ENCODE measurements around the gene PPP2R3B.

PPP2R3B gene

DNA sequence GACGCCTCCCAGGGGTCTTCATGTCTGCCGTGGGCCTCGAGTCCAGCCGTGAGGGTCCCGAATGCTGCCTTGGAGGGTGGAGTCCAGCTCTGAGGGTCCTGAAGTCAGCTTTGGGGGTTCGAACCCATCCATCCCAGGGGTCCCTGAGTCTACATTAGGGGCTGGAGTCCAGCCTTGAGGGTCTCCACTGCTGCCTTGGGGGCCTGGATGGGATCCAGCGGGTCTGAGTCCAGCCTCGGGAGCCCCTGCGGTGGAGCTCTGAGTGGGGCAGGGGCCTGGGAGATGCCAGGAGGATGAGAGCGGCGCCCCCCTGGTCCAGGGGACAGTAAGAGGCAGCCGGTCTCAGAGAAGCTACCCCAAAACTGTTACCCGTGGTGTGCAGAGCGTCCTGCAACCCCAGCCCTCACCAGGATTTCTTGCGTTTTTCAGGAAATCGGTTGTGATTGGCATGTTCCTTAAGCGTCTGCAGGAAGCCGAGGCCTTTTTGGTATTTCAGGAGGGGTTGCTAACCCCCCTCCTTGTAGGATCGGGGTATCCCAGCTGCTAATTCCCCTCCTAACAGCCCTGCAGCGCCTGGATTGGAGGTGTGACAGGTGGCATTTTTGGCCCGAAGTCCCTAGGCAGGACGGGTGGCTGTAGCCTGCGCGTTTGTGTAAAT, 66.5 kb downstream of the PPP2R3B start:
- H3K27me3 ChIP-seq (ENCODE audit: low read depth, low read length), result no peaks in the 10 kb centered on the region
- no peaks in the 10 kb centered on the region for H3K9me3 ChIP-seq (ENCODE audit: control insufficient read depth in 1 of 2, low read length in 2 of 2)
- H3K4me1 ChIP-seq (ENCODE audit: control insufficient read depth in 1 of 2, insufficient read depth in 2 of 2, low read length in 2 of 2), result peaks cover 5 to 20% of the 10 kb centered on the region in 2 donors
- H3K27ac ChIP-seq (ENCODE audit: low read length), result no peak overlapping the region
- H3K4me3 ChIP-seq (ENCODE audit: low read depth in 1 of 2, low read length in 2 of 2), result peak overlapping the region; percentile 63 to 85
- peaks cover 0 to 10% of the 10 kb centered on the region in 2 donors for H3K36me3 ChIP-seq (ENCODE audit: control insufficient read depth in 1 of 2, insufficient read depth in 2 of 2, low read length in 2 of 2)

DNA sequence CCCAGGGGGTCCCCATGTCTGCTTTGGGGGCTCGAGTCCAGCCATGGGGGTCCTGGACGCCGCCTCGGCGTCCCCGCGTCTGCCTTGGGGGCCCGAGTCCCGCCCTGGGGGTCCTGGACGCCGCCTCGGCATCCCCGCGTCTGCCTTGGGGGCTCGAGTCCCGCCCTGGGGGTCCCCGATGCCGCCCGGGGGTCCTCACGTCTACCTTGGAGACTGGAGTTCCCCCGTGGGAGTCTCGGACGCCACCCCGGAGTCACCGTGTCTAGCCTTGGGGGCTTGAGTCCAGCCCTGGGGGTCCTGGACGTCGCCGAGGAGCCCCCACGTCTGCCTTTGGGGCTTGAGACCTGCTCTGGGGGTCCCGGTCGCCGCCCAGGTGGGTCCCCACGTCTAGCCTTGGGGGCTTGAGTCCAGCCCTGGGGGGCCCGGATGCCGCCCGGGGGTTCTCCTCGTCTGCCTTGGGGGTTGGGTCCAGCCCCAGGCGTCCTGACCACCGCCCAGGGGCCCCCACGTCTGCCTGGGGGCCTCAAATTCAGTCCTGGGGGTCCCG, 67.1 kb downstream of the PPP2R3B start:
- Histone ChIP-seq H3K36me3 (ENCODE audit: control insufficient read depth in 1 of 2, insufficient read depth in 2 of 2, low read length in 2 of 2) (peaks cover 0 to 16% of the 10 kb centered on the region in 2 donors), H3K4me3 (ENCODE audit: low read depth in 1 of 2, low read length in 2 of 2) (peak overlapping the region; percentile 63 to 85), H3K9me3 (ENCODE audit: control insufficient read depth in 1 of 2, low read length in 2 of 2) (no peaks in the 10 kb centered on the region), H3K27me3 (ENCODE audit: low read depth, low read length) (no peaks in the 10 kb centered on the region), H3K27ac (ENCODE audit: low read length) (no peak overlapping the region), H3K4me1 (ENCODE audit: control insufficient read depth in 1 of 2, insufficient read depth in 2 of 2, low read length in 2 of 2) (peaks cover 5 to 20% of the 10 kb centered on the region in 2 donors)

DNA sequence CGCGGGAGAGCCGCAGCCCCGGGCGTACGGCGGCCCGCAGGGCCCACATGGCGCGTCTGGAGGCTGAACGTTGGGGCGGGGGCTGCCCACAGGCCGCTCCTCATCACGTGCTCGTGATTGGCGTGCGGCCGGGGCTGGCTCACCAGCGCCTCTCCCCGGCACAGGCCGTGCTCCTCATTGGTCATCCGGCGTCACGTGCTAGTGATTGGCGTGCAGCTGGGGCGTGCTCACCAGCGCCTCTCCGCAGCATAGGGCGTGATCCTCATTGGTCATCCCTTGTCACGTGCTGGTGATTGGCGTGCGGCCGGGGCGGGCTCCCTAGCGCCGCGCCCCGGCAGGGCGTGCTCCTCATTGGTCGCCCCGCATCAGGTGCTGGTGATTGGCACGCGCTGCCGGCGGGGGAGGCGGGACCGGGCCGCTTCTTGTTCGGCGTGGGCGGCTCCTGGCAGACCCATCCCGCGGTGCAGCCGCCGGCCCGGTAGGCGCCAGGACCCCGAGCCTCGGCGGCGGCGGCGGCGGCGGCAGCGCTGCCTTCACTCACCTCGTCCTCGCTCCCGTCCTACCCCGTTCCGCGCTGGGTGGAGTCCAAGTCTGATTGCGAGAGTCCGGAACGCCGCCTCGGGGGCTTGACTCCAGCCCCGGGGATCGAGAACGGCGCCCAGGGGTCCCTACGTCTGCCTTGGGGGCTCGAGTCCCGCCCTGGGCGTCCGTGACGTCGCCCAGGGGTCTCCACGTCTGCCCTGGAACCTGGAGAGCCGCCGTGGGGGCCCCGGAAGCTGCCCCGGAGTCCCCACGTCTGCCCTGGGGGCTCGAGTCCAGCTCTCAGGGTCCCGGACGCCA, 67.7 kb downstream of the PPP2R3B start, which contains the start of gene GTPBP6:
TSS of gene GTPBP6 (minus strand) at position 58 of the 840 bp plus-strand sequence. CDS start at position 49, 9 bp downstream.
- peak within 1 kb of the TSS; percentile 45 for H3K27ac ChIP-seq (ENCODE audit: low read length)
- peaks cover 5 to 20% of the 10 kb centered on the region in 2 donors for H3K4me1 ChIP-seq (ENCODE audit: control insufficient read depth in 1 of 2, insufficient read depth in 2 of 2, low read length in 2 of 2)
- H3K9me3 ChIP-seq (ENCODE audit: control insufficient read depth in 1 of 2, low read length in 2 of 2), result no peaks in the 10 kb centered on the region
- no peaks in the 10 kb centered on the region for H3K27me3 ChIP-seq (ENCODE audit: low read depth, low read length)
- peaks cover 0 to 21% of the 10 kb centered on the region in 2 donors for H3K36me3 ChIP-seq (ENCODE audit: control insufficient read depth in 1 of 2, insufficient read depth in 2 of 2, low read length in 2 of 2)
- peak within 1 kb of the TSS; percentile 63 to 85 for H3K4me3 ChIP-seq (ENCODE audit: low read depth in 1 of 2, low read length in 2 of 2)

DNA sequence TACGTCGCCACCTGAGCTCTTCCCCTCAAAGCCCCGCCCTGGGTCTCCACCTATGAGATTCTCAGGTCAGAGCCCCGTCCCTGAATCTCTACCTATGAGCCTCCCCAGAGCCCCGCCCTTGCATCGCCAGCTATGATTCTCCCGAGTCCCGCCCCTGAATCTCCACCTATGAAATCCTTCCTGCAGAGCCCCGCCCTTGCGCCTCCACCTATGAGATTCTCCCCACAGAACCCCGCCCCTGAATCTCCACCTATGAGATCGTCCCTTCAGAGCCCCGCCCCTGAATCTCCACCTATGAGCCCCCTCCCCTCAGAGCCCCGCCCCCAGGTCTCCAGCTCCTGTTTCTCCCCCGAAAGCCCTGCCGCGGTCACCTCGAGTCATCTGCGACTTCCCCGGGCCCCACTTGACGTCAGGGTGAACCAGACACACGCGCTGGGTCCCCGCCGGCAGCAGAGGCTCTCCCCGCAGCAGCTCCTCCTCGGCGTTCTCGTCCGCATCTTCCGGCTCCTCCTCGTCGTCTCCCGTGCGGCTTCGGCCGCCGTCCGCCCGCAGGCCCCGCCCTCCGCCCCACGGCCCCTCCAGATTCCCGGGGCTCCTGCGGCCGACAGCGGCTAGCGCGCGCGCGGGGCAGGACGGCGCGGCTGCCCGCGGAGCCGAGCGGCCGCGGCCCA, 68.5 kb downstream of the PPP2R3B start:
- peaks cover 0 to 29% of the 10 kb centered on the region in 2 donors for H3K36me3 ChIP-seq (ENCODE audit: control insufficient read depth in 1 of 2, insufficient read depth in 2 of 2, low read length in 2 of 2)
- H3K27ac ChIP-seq (ENCODE audit: low read length), result peak overlapping the region; percentile 45
- H3K4me1 ChIP-seq (ENCODE audit: control insufficient read depth in 1 of 2, insufficient read depth in 2 of 2, low read length in 2 of 2), result peaks cover 5 to 18% of the 10 kb centered on the region in 2 donors
- H3K9me3 ChIP-seq (ENCODE audit: control insufficient read depth in 1 of 2, low read length in 2 of 2), result no peaks in the 10 kb centered on the region
- H3K27me3 ChIP-seq (ENCODE audit: low read depth, low read length), result no peaks in the 10 kb centered on the region
- peak overlapping the region; percentile 50 to 69 for H3K4me3 ChIP-seq (ENCODE audit: low read depth in 1 of 2, low read length in 2 of 2)

DNA sequence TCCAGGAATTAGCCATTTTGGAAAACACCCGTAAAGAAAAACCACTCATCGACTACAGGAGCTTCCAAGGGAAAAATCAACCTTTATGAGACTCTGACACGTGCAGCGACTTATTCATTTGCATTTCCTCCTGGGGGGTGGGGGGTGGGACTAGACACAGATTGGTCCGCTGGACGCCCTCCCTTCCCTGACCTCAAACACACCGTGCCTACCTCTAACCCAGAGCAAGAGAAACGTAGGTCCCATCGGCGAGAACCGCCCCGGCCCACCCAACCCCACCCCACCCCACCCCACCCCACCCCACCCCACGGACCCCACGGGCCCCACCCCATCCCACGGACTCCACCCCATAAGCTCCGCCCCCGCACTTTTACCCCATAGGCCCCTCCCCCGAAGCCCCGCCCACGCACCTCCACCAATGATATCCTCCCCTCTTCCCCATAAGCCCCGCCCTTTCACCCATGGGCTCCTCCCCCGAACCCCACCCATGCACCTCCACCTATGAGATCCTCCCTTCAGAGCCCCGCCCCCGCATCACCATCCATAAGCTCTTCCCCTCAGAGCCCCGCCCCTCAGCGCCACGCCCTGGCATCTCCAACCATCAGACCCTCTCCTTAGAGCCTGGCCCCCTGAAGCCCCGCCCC, 69.2 kb downstream of the PPP2R3B start:
- H3K27me3 ChIP-seq (ENCODE audit: low read depth, low read length), result no peaks in the 10 kb centered on the region
- peaks cover 5 to 16% of the 10 kb centered on the region in 2 donors for H3K4me1 ChIP-seq (ENCODE audit: control insufficient read depth in 1 of 2, insufficient read depth in 2 of 2, low read length in 2 of 2)
- no peaks in the 10 kb centered on the region for H3K9me3 ChIP-seq (ENCODE audit: control insufficient read depth in 1 of 2, low read length in 2 of 2)
- H3K4me3 ChIP-seq (ENCODE audit: low read depth in 1 of 2, low read length in 2 of 2), result peak overlapping the region; percentile 50 to 69
- peaks cover under 1 to 35% of the 10 kb centered on the region in 2 donors for H3K36me3 ChIP-seq (ENCODE audit: control insufficient read depth in 1 of 2, insufficient read depth in 2 of 2, low read length in 2 of 2)
- no peak overlapping the region for H3K27ac ChIP-seq (ENCODE audit: low read length)

DNA sequence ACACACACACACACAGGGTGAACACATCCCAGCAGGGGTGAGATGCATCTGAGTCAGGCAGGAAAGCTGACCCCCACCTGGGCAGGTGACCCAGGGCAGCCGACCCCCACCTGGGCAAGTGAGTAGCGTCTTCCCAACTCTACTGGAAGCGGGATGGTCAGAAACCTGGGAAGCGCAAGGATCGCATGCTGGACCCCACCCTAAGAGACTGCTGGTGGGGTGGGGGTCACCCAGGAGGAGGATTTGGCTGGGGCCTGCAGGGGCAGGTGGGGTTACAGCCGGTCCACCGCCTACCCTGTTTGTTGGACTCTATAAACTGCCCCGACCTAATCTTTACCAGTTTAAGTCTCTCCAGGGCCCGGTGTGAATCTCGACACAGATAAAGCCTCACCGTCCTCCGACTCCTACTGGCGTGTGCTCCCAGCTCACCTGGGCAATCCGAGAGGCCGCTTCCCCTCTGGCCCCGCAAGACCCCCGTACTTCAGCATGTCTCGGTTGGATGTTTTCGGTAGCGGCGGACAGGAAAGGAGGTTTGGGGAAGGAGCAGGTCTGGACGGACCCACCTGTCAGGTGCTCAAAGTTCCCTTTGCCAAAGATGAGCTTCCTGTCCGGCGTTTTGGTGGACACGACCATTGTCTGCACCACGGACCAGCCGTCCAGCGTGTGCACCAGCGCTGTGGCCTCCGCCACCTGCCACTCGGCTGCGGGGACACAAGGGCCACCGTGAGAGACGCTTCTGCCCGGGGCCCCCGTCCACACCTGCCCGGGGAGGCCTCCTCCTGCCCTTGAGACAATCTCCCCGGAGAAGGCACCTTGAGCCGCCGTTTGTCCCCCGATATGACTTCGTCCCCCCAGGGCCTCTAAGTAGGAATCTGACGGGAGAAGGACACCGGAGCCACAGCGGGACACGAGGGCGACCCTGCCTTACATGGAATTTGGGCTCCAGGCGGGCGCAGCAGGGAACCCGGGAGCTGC, 70.1 kb downstream of the PPP2R3B start:
- Histone ChIP-seq H3K4me3 (ENCODE audit: low read depth in 1 of 2, low read length in 2 of 2) (no peak overlapping the region), H3K36me3 (ENCODE audit: control insufficient read depth in 1 of 2, insufficient read depth in 2 of 2, low read length in 2 of 2) (peaks cover 9 to 44% of the 10 kb centered on the region in 2 donors), H3K4me1 (ENCODE audit: control insufficient read depth in 1 of 2, insufficient read depth in 2 of 2, low read length in 2 of 2) (peaks cover 5 to 16% of the 10 kb centered on the region in 2 donors), H3K27me3 (ENCODE audit: low read depth, low read length) (no peaks in the 10 kb centered on the region), H3K27ac (ENCODE audit: low read length) (no peak overlapping the region), H3K9me3 (ENCODE audit: control insufficient read depth in 1 of 2, low read length in 2 of 2) (no peaks in the 10 kb centered on the region)

DNA sequence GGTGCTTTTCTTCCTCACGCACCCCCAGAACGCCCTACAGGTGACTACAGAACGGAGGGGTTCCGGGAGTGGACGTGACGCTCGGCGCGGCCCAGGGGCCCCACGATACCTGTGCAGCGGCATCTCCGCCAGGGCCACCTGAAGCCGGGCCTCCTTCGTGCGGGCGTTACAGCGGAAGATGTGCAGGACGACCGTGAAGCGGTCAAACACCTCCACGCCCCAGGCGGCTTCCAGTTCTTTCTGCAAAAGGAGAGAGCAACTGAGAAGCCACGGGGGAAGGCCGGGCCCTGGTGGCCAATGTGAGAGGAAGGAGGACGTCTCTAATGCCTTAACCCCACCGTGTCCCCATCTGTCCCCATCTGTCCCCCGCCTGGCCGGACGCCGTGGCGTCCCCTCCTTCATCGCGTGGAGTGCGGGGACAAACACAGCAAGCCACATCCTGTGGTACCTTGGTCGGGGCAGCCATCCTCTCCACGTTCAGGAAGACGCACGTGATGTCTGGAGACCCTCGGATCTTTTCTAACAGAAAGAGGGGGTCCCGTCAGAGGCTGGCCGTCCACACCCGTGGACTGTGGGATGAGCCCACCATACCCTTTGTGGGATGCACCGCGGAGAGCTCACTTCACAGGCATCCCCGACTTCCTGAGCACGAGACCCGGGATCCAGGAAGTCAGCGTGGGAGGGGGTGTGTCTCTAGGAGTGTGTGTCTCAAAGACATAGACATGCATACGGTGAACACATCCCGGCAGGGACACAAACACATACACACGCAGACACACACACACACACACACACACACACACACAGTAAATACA, 71.7 kb downstream of the PPP2R3B start:
- Histone ChIP-seq H3K36me3 (ENCODE audit: control insufficient read depth in 1 of 2, insufficient read depth in 2 of 2, low read length in 2 of 2) (peaks cover 9 to 58% of the 10 kb centered on the region in 2 donors), H3K4me3 (ENCODE audit: low read depth in 1 of 2, low read length in 2 of 2) (no peak overlapping the region)

DNA sequence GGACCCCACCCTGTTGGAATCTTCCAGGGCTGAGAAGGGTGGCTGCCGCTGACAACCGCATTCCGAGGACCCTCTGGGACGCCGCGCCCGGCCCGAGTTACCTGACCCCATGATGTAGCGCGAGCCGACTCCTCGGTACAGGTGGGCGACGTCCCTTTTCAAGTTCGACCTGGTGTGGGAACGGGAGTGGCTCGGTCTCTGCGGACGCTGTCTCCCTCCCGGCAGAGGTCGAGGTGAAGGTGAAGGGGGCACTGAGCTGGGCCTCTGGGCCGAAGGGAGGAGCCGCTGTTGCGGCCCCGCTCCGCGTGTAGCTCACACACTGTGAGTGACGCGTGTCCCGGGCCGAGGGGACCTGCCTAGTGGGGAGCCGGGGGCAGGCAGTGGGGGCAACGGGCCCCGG, 72.7 kb downstream of the PPP2R3B start:
- Histone ChIP-seq H3K27ac (ENCODE audit: low read length) (no peak overlapping the region), H3K9me3 (ENCODE audit: control insufficient read depth in 1 of 2, low read length in 2 of 2) (no peaks in the 10 kb centered on the region), H3K36me3 (ENCODE audit: control insufficient read depth in 1 of 2, insufficient read depth in 2 of 2, low read length in 2 of 2) (peaks cover 14 to 58% of the 10 kb centered on the region in 2 donors), H3K27me3 (ENCODE audit: low read depth, low read length) (no peaks in the 10 kb centered on the region), H3K4me3 (ENCODE audit: low read depth in 1 of 2, low read length in 2 of 2) (no peak overlapping the region), H3K4me1 (ENCODE audit: control insufficient read depth in 1 of 2, insufficient read depth in 2 of 2, low read length in 2 of 2) (peaks cover 0 to 3% of the 10 kb centered on the region in 2 donors)

More for the DNA sequence above, 71.7 kb downstream of the PPP2R3B start:
- Histone ChIP-seq H3K9me3 (ENCODE audit: control insufficient read depth in 1 of 2, low read length in 2 of 2) (no peaks in the 10 kb centered on the region), H3K27ac (ENCODE audit: low read length) (no peak overlapping the region), H3K27me3 (ENCODE audit: low read depth, low read length) (no peaks in the 10 kb centered on the region), H3K4me1 (ENCODE audit: control insufficient read depth in 1 of 2, insufficient read depth in 2 of 2, low read length in 2 of 2) (peaks cover 0 to 7% of the 10 kb centered on the region in 2 donors)

DNA sequence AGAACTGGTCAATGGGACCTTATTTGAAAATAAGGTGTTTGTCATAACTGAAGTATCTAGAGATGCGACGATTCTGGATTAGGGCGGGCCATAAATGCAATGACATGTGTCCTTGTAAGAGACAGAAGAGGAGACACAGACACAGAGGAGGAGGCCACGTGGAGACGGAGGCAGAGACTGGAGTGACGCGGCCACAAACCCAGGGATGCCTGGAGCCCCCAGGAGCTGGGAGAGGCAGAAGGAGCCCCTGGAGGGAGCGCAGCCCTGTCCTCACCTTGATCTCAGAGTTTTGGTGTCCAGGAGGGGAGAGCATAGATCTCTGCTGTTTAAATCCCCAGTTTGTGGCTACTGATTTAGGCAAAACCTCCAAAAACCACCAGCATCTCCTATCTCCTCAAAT, 73.2 kb downstream of the PPP2R3B start:
- Histone ChIP-seq H3K4me1 (ENCODE audit: control insufficient read depth in 1 of 2, insufficient read depth in 2 of 2, low read length in 2 of 2) (peaks cover 0 to 3% of the 10 kb centered on the region in 2 donors), H3K9me3 (ENCODE audit: control insufficient read depth in 1 of 2, low read length in 2 of 2) (no peaks in the 10 kb centered on the region), H3K36me3 (ENCODE audit: control insufficient read depth in 1 of 2, insufficient read depth in 2 of 2, low read length in 2 of 2) (peaks cover 15 to 58% of the 10 kb centered on the region in 2 donors), H3K4me3 (ENCODE audit: low read depth in 1 of 2, low read length in 2 of 2) (no peak overlapping the region), H3K27ac (ENCODE audit: low read length) (no peak overlapping the region), H3K27me3 (ENCODE audit: low read depth, low read length) (no peaks in the 10 kb centered on the region)
